ENCODE results near the gene ZNF527. TPM values are rescaled to one million over a fixed set of nuclear protein-coding genes. Genes with fewer than 3 reads are reported as not detected.

Gene ZNF527
- total RNA-seq, 1 experiment from 2014 or later, result 2.0 TPM

- DNase-seq (ENCODE audit: low read depth, low spot score) (no peak), ATAC-seq (no peak)
- no TSS peak for BruUV-seq (replicated peaks)
- TF ChIP-seq EZH2 (IDR thresholded peaks at IDR 0.05) (no peak), SRF (IDR thresholded peaks at IDR 0.05; ENCODE audit: low read depth) (no peak)
- ChIA-PET CTCF (no interaction called here), POLR2A (no interaction called here), RAD21 (ENCODE audit: low non-redundant PET in 1 of 2, low total read pairs in 2 of 2, uncharacterized antibody in 2 of 2, unreplicated experiment in 2 of 2) (no interaction called here)
- Histone ChIP-seq H3K4me3 (replicated peaks in 1 of 2; ENCODE audit: low read depth in 1 of 2, low read length in 2 of 2) (no peak overlapping the region), H3K9ac (ENCODE audit: low read length) (no peak overlapping the region), H3K4me1 (ENCODE audit: control insufficient read depth in 1 of 2, insufficient read depth in 2 of 2, low read length in 2 of 2) (no peaks in the 10 kb centered on the region), H3K9me2 (ENCODE audit: insufficient read depth) (no peaks in the 10 kb centered on the region), H3K9me3 (ENCODE audit: control insufficient read depth in 1 of 2, insufficient read depth in 1 of 2, low read depth in 1 of 2, low read length in 2 of 2) (peaks cover 0 to 8% of the 10 kb centered on the region in 2 experiments; a peak in 1 of 4 replicates), H3K79me2 (ENCODE audit: insufficient read depth, low read length) (0 out of 2 replicates have a peak, but pooled peaks cover 3% of the 10 kb centered on the region), H2AFZ (ENCODE audit: low read depth, low read length, poor library complexity, severe bottlenecking) (no peak overlapping the region), H3K27me3 (ENCODE audit: insufficient read depth, low read length) (no peaks in the 10 kb centered on the region), H3K27ac (ENCODE audit: low read depth, low read length) (no peak overlapping the region), H3K4me2 (ENCODE audit: low read length) (no peak overlapping the region), H3K36me3 (ENCODE audit: control insufficient read depth in 1 of 2, insufficient read depth in 2 of 2, low read length in 2 of 2) (peaks cover 5 to 37% of the 10 kb centered on the region in 2 experiments; a peak in 3 of 4 replicates), H4K20me1 (ENCODE audit: insufficient read depth) (no peaks in the 10 kb centered on the region)
- intact Hi-C loops (cut with micrococcal nuclease), result no loop called here
Measured at GRCh38 chr19:37332839-37333238, 38.1 kb upstream of the ZNF527 start.

DNA sequence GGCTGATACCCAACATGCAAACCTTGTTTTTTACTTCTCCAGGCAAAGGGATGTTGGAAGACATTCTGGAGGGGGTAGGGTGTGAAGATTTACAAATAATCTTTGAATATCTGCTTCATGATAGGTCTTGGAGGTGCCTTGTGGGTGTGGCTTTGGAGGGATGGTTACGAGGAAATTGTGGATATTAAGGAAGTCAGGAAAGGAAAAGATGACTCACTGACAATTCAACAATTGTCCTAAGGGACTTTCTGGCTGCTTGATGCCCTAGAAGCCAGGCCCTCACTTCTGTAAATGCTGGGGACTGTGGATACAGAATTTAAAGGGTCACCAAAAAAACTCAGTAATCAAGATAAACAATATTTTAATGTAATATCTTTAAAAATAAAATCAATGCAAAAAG lies 37.4 kb upstream of the ZNF527 start:
- ATAC-seq (no peak), DNase-seq (ENCODE audit: low read depth, low spot score) (no peak)
- ChIA-PET RAD21 (ENCODE audit: low non-redundant PET in 1 of 2, low total read pairs in 2 of 2, uncharacterized antibody in 2 of 2, unreplicated experiment in 2 of 2) (no interaction called here), CTCF (no interaction called here), POLR2A (no interaction called here)
- no peaks in the 10 kb centered on the region for H3K4me1 ChIP-seq (ENCODE audit: control insufficient read depth in 1 of 2, insufficient read depth in 2 of 2, low read length in 2 of 2)
- H4K20me1 ChIP-seq (ENCODE audit: insufficient read depth), result no peaks in the 10 kb centered on the region
- H3K4me2 ChIP-seq (ENCODE audit: low read length), result no peak overlapping the region
- TF ChIP-seq SRF (IDR thresholded peaks at IDR 0.05; ENCODE audit: low read depth) (no peak), JUND (IDR thresholded peaks at IDR 0.05) (0 out of 2 replicates have a peak, but pooled peaks have one; percentile 8)
- peaks cover 5 to 30% of the 10 kb centered on the region in 2 experiments; a peak in 3 of 4 replicates for H3K36me3 ChIP-seq (ENCODE audit: control insufficient read depth in 1 of 2, insufficient read depth in 2 of 2, low read length in 2 of 2)
- no TSS peak for BruUV-seq (replicated peaks)
- no peak overlapping the region for H3K9ac ChIP-seq (ENCODE audit: low read length)
- no peak overlapping the region for H3K27ac ChIP-seq (ENCODE audit: low read depth, low read length)
- H2AFZ ChIP-seq (ENCODE audit: low read depth, low read length, poor library complexity, severe bottlenecking), result no peak overlapping the region
- peaks cover 0 to 8% of the 10 kb centered on the region in 2 experiments; a peak in 1 of 4 replicates for H3K9me3 ChIP-seq (ENCODE audit: control insufficient read depth in 1 of 2, insufficient read depth in 1 of 2, low read depth in 1 of 2, low read length in 2 of 2)
- H3K27me3 ChIP-seq (ENCODE audit: insufficient read depth, low read length), result no peaks in the 10 kb centered on the region
- intact Hi-C loops (cut with micrococcal nuclease), result no loop called here
- no peak overlapping the region for H3K4me3 ChIP-seq (replicated peaks in 1 of 2; ENCODE audit: low read depth in 1 of 2, low read length in 2 of 2)
- no peaks in the 10 kb centered on the region for H3K9me2 ChIP-seq (ENCODE audit: insufficient read depth)
- H3K79me2 ChIP-seq (ENCODE audit: insufficient read depth, low read length), result 0 out of 2 replicates have a peak, but pooled peaks cover 3% of the 10 kb centered on the region
